HAP-1 (cell line): ENCODE measurements around the gene CCDC60.

Experiments used
- DNase-seq, 2 experiments: peaks; one replicate each; pipeline ENCODE4 v3.0.0-alpha.2; 2016 to 2020; ENCODE audit warnings: low spot score in 2 of 2
- H3K27me3 ChIP-seq: fragments of 250-450 bp; sonication (Bioruptor Pico); 2 replicates; pipeline ENCODE4 v1.5.1; 2020; ENCODE audit warnings: low read depth, mild to moderate bottlenecking, moderate library complexity
- H3K36me3 ChIP-seq: fragments of 250-450 bp; sonication (Bioruptor Pico); replicated peaks from 2 replicates; pipeline ENCODE4 v1.5.1; 2020; ENCODE audit warnings: mild to moderate bottlenecking
- H3K4me1 ChIP-seq: fragments of 250-450 bp; sonication (Bioruptor Pico); 2 replicates; pipeline ENCODE4 v1.5.1; 2020; ENCODE audit warnings: mild to moderate bottlenecking
- H3K4me3 ChIP-seq: fragments of 250-450 bp; sonication (Bioruptor Pico); 2 replicates; pipeline ENCODE4 v1.5.1; 2020; ENCODE audit warnings: mild to moderate bottlenecking, moderate library complexity
- H3K9me3 ChIP-seq: fragments of 250-450 bp; sonication (Bioruptor Pico); 2 replicates; pipeline ENCODE4 v1.5.1; 2020; ENCODE audit warnings: mild to moderate bottlenecking, moderate library complexity
- in situ Hi-C: fragments of 300-500 bp; cut with MboI; formaldehyde crosslinking; loops from 3 replicates; pipeline ENCODE4 v1.14.3; 2020; ENCODE audit warnings: low sequenced_read_pairs, inconsistent platforms, mixed read lengths

The CCDC60 gene

GRCh38 chr12:119363037-119363436 is 28.5 kb downstream of the CCDC60 start:
- no peak for DNase-seq
- H3K27me3 ChIP-seq = no peaks in the 10 kb centered on the region
- in situ Hi-C loops = no loop called here
- no peaks in the 10 kb centered on the region for H3K4me1 ChIP-seq
- no peaks in the 10 kb centered on the region for H3K36me3 ChIP-seq
- H3K4me3 ChIP-seq = no peak overlapping the region
- H3K9me3 ChIP-seq = no peaks in the 10 kb centered on the region; the same call in 1 of the 2 replicates

GRCh38 chr12:119363490-119363889 is 29.0 kb downstream of the CCDC60 start:
- H3K4me1 ChIP-seq = no peaks in the 10 kb centered on the region
- in situ Hi-C loops = no loop called here
- no peak for DNase-seq

GRCh38 chr12:119365451-119365850 is 30.9 kb downstream of the CCDC60 start:
- no peak for DNase-seq
- Histone ChIP-seq H3K9me3 (no peaks in the 10 kb centered on the region; the same call in 1 of the 2 replicates), H3K27me3 (no peaks in the 10 kb centered on the region), H3K4me3 (no peak overlapping the region), H3K36me3 (no peaks in the 10 kb centered on the region), H3K4me1 (no peaks in the 10 kb centered on the region)
- in situ Hi-C loops = no loop called here

More at GRCh38 chr12:119363490-119363889, 29.0 kb downstream of the CCDC60 start:
- Histone ChIP-seq H3K4me3 (no peak overlapping the region), H3K36me3 (no peaks in the 10 kb centered on the region), H3K9me3 (no peaks in the 10 kb centered on the region; the same call in 1 of the 2 replicates), H3K27me3 (no peaks in the 10 kb centered on the region)

- Histone ChIP-seq H3K9me3 (no peaks in the 10 kb centered on the region; the same call in 1 of the 2 replicates), H3K4me1 (no peaks in the 10 kb centered on the region), H3K27me3 (no peaks in the 10 kb centered on the region), H3K36me3 (no peaks in the 10 kb centered on the region), H3K4me3 (no peak overlapping the region)
- no peak for DNase-seq
- in situ Hi-C loops = no loop called here
Observed at GRCh38 chr12:119366007-119366406, 31.5 kb downstream of the CCDC60 start.

- in situ Hi-C loops = no loop called here
- Histone ChIP-seq H3K9me3 (no peaks in the 10 kb centered on the region), H3K4me3 (no peak overlapping the region), H3K36me3 (no peaks in the 10 kb centered on the region), H3K4me1 (no peaks in the 10 kb centered on the region), H3K27me3 (no peaks in the 10 kb centered on the region)
- no peak for DNase-seq
Observed at GRCh38 chr12:119369161-119369560, 34.6 kb downstream of the CCDC60 start.

- in situ Hi-C loops = no loop called here
- Histone ChIP-seq H3K36me3 (no peaks in the 10 kb centered on the region), H3K9me3 (no peaks in the 10 kb centered on the region), H3K4me1 (no peaks in the 10 kb centered on the region), H3K27me3 (no peaks in the 10 kb centered on the region), H3K4me3 (no peak overlapping the region)
- no peak for DNase-seq
Observed at GRCh38 chr12:119369907-119370546, 35.5 kb downstream of the CCDC60 start.

- in situ Hi-C loops = no loop called here
- Histone ChIP-seq H3K27me3 (no peaks in the 10 kb centered on the region), H3K9me3 (no peaks in the 10 kb centered on the region), H3K4me3 (no peak overlapping the region), H3K4me1 (no peaks in the 10 kb centered on the region), H3K36me3 (no peaks in the 10 kb centered on the region)
- no peak for DNase-seq
Observed at GRCh38 chr12:119372540-119372939, 38.0 kb downstream of the CCDC60 start.

GRCh38 chr12:119373001-119373400 is 38.5 kb downstream of the CCDC60 start:
- no peaks in the 10 kb centered on the region for H3K27me3 ChIP-seq
- H3K4me1 ChIP-seq = no peaks in the 10 kb centered on the region
- H3K36me3 ChIP-seq = no peaks in the 10 kb centered on the region
- no peaks in the 10 kb centered on the region for H3K9me3 ChIP-seq
- no peak for DNase-seq
- no peak overlapping the region for H3K4me3 ChIP-seq
- in situ Hi-C loops = no loop called here

- Histone ChIP-seq H3K4me1 (no peaks in the 10 kb centered on the region), H3K27me3 (no peaks in the 10 kb centered on the region), H3K36me3 (no peaks in the 10 kb centered on the region), H3K9me3 (no peaks in the 10 kb centered on the region), H3K4me3 (no peak overlapping the region)
- DNase-seq = no peak
- in situ Hi-C loops = no loop called here
Observed at GRCh38 chr12:119373666-119374065, 39.1 kb downstream of the CCDC60 start.

- in situ Hi-C loops = no loop called here
Observed at GRCh38 chr12:119374635-119375034, 40.1 kb downstream of the CCDC60 start.

GRCh38 chr12:119375075-119375882 is 40.8 kb downstream of the CCDC60 start:
- no peaks in the 10 kb centered on the region for H3K27me3 ChIP-seq
- DNase-seq = no peak
- no peak overlapping the region for H3K4me3 ChIP-seq
- H3K4me1 ChIP-seq = no peaks in the 10 kb centered on the region
- no peaks in the 10 kb centered on the region for H3K36me3 ChIP-seq
- H3K9me3 ChIP-seq = no peaks in the 10 kb centered on the region
- in situ Hi-C loops = no loop called here

More at GRCh38 chr12:119374635-119375034, 40.1 kb downstream of the CCDC60 start:
- H3K27me3 ChIP-seq = no peaks in the 10 kb centered on the region
- H3K4me1 ChIP-seq = no peaks in the 10 kb centered on the region
- H3K9me3 ChIP-seq = no peaks in the 10 kb centered on the region
- H3K4me3 ChIP-seq = no peak overlapping the region
- no peak for DNase-seq
- no peaks in the 10 kb centered on the region for H3K36me3 ChIP-seq

- Histone ChIP-seq H3K4me1 (no peaks in the 10 kb centered on the region), H3K27me3 (no peaks in the 10 kb centered on the region), H3K9me3 (no peaks in the 10 kb centered on the region), H3K4me3 (no peak overlapping the region), H3K36me3 (no peaks in the 10 kb centered on the region)
- no peak for DNase-seq
- in situ Hi-C loops = no loop called here
Observed at GRCh38 chr12:119375883-119376190, 41.3 kb downstream of the CCDC60 start.

- Histone ChIP-seq H3K27me3 (no peaks in the 10 kb centered on the region), H3K9me3 (no peaks in the 10 kb centered on the region), H3K4me3 (no peak overlapping the region), H3K4me1 (no peaks in the 10 kb centered on the region), H3K36me3 (no peaks in the 10 kb centered on the region)
- in situ Hi-C loops = no loop called here
- no peak for DNase-seq
Observed at GRCh38 chr12:119378903-119379302, 44.4 kb downstream of the CCDC60 start.

- Histone ChIP-seq H3K4me3 (no peak overlapping the region), H3K4me1 (no peaks in the 10 kb centered on the region), H3K9me3 (no peaks in the 10 kb centered on the region), H3K27me3 (no peaks in the 10 kb centered on the region), H3K36me3 (no peaks in the 10 kb centered on the region)
- in situ Hi-C loops = no loop called here
- no peak for DNase-seq
Observed at GRCh38 chr12:119381471-119382235, 47.1 kb downstream of the CCDC60 start.
